Activated CD4-positive, alpha-beta T cell treated with anti-CD3 and anti-CD28 coated beads, Interleukin-10, Interleukin-2, amounts not matched to agents 100 ng/mL and 50 ng/mL, durations not matched to agents 16 hours and 8 hours (primary cell): Measurements from ENCODE around the gene AGK.
"Not testable (repeated sequence)": the region's sequence is repeated elsewhere in the genome, so short reads cannot be mapped to it uniquely, and the experiment has no call there.

Experiments used
- DNase-seq: peaks from one replicate; pipeline ENCODE4 v3.0.0-alpha.2; 2020

AGK gene

DNA sequence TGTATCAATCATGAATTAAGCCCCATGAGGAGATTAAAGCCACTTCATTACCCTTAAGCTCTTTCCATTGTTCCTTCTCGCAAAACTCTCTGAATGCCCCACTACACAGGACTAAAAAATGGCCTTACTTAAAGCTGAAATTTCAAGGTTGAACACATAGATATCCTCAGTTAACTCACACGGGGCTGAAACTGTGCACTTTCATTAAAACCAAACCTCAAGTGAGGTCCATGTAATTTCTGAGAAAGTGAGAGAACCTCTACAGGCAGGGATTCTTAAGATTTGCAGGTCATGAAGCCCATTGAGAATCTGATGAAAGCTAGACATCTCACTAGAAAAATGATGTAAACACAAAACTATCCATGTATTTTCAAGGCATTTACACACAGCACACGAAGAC, 134.9 kb downstream of the AGK start:
- no peak for DNase-seq

DNA sequence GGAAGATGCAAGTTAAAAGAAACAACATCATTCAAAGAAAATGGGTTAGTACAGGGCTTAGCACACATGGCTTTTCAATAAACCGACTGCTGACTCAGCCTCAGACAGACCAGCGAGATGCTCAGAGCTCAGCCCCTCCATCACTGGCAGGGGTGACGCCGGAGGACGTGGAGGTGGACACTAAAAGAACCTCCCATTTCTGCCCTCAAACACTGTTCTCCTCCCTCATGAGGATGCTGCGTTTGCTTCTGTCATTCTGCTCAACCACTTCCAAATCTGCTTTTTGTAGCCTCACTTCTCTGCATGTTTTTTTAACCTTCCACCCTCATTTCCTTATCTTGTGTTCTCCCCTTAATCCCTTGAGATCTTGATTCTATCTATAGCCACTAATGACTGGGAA, 135.5 kb downstream of the AGK start:
- DNase-seq = no peak

DNA sequence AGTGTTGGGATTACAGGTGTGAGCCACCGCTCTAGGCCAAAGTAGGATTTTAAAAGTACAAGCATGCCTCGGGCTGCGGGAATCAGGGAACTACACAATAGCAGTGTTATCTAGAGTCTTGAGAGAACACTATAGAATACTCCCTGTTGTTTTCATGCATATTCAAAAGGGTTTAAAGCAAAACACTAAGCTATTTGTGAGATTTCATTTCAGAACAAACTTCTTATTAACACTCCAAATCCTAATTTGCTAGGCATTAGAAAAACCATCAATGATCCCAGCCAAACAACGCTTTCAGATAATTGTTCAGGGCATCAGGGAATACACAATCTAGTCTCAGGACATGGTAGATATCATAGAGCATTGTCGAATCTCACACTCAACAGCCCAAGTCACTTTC, 136.8 kb downstream of the AGK start:
- no peak for DNase-seq

DNA sequence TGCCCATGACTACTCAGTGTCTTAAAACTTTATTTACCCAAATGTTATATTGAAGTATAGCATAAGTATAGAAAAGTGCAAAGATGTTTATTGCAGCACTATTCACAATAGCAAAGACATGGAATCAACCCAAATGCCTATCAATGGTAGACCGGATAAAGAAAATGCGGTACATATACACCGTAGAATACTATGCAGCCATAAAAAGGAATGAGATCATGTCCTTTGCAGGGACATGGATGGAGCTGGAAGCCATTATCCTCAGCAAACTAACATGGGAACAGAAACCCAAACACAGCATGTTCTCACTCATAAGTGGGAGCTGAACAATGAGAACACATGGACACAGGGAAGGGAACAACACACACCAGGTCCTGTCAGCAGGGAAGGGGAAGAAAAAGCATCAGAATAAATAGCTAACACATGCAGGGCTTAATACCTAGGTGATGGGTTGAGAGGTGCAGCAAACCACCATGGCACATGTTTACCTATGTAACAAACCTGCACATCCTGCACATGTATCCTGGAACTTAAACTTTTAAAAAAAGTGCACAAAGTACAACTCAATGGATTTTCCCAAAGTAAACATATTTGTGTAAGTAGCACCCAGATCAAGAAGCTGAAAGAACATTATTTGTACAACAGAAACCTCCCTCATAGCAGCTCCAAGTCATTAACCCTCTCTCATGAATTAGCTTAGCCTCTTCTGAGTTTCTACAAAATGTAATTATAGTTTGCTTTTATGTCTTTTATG, 138.0 kb downstream of the AGK start:
- not testable (repeated sequence) for DNase-seq

DNA sequence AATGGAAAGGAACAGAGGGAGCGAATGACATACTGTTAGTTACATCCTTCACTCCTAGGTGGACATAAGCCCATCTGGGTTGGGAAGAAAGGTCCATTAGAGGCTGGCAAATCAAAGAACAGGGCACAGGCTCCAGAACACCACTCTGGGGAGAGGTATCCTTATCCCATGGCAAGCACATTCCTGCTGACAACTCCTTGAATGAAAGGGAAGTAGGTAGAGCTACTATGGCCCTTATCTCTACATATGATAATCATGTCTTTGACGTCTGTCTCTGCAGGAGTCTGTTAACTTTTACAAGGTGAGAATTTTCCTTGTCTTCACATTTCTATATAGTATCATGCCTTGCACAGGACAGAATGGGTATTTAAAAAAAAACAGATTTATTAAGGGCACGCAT, 140.3 kb downstream of the AGK start:
- DNase-seq = no peak

DNA sequence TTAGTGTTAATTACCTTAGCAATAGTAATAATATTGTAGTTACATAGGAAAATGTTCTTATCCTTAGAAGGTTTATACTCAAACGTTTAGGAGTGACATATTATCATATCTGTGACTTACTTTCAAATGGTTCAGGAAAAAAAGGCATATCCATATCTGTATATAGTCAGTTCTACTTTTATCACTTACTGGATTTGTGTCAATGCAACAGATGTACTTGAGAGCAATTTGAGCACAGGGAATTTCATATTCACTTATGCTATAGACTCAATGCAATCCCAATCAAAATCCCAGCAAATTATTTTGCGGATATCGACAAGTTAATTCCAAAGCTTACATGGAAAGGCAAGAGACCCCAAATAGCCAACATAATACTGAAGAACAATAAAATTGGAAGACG, 140.8 kb downstream of the AGK start:
- no peak for DNase-seq

DNA sequence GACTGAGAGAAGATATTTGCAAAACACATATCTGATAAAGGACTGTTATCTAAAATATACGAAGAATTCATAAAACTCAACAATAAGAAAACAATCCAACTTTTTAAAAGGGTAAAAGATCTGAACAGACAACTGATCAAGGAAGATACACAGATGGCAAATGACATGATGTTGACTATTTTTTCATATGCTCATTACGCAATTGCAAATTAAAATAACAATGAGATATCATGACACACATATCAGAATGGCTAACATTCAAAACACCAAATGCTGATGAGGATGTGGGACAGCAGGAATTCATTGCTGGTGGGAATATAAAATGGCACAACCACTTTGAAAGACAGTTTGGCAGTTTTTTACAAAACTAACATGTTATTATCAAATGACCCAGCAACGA, 141.9 kb downstream of the AGK start:
- DNase-seq = no peak

DNA sequence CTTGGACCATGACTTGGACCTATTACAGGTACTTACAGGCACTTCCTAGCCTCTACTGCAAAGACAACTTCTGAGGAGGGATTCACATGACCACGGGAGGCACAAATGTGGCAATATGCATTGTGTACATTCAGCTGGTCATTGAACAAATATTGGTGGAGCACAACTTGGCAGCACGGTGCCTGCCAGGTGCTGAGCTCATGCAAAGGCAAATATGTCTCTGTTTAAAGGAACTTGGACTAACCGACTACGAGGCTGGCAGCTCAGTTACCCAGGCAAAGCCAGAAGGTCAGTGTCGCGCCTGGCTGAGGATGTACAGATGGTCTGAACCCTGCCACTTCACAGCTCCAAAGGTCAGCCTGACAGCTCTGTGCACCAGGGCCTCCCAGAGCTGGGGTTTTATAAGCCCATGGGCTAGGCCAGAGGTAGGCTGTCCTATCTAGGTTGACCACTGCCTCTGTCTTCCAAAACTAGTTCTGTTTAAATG, 144.6 kb downstream of the AGK start:
- DNase-seq = no peak

DNA sequence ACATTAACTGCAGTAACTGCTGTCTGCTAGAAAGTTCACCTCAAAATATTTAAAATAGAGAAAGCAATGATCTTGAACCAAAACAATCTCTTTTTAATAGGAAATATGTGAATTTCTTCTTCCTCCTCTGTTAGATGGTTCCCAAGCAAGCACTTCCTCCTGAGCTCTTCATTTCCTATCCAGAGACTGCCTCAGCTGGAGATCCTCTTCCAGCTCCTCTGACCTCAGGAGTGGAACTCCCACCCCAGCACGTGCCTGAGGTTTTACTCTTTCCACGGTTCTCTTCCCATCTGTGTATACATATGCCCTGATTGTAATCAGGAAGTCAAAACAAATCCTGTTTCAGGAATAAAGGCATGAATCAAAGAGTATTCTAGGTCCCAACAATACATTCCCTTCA, 145.1 kb downstream of the AGK start:
- no peak for DNase-seq

DNA sequence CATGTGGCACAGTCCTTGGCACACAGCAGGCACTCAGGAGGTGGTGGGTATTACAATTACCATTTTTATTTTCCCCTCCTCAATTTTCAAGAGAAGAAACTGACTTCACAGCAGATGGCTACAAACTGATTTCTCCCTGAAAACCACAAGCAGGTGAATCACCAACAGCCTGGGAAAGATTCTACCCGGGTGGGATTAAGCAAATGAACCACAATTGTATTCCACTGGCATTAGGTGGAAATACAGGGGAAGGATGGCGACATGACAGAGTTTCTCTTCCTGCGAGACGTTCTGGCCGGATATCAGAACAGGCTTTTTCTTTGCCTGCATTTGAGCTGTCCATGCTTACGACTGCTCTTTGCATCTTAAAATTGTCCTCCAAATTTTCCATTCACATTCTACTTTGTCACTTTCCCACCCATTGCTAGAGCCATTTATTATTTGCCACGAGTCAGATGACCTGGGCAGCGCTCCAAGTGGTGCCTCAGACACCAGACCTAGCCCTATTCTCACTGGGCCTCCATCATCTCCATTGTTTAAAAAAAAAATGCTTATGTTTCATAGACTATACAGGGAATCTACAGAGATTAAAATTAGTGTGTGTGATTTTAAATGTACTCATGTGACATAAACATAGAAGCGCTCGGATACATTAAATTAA, 146.1 kb downstream of the AGK start:
- no peak for DNase-seq

DNA sequence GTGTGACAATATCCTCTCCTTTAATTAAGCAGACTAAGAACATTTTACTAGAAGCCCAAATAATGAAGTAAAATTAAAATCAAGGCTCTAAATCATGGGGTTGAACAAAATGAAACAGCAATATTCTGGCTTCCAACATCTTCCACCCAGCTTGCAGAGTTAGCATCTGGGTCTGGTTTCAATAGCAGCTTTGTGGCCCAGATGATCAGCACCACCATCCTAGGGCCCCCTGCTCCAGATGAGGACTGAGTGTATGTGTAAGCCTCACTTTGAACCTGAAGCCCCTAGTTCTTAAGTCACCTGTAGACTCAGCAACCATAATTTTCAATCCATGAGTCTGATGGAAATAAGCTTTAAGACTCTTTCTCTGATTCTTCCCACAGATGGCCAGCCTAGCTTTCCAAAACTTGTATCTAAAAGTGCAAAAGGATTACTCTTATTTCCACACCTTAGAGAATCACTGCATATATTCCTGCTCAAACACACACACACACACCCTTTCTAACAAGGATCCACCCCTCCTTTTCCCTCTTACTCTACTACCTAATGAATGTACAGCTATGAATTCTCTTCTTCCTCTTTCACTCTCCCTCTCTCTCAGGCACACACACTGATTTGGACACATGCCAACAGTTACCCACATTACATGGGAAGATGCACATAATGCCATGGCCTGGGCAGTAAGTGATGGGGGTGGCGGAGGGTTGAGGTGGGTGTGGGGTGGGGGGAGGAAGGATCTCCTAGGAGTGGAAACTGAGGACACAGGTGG, 147.2 kb downstream of the AGK start:
- DNase-seq = no peak

DNA sequence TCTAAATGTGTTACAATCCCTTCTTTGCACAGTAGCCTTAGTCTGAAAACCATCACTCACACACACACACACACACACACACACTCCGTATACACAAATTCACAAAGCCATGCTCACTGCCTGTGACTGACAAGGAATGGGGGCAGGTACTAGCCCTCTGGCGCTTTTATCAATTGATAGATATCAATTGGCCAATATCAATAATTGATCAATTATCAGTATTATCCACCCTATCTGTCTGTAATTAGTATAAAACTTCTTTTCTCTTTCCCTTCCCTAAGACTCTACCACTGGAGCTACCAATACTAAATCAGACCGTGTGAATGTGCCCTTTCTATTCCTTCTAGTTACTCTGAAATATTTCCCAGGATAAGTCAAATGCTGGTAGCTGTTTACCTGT, 148.7 kb downstream of the AGK start:
- DNase-seq = no peak

DNA sequence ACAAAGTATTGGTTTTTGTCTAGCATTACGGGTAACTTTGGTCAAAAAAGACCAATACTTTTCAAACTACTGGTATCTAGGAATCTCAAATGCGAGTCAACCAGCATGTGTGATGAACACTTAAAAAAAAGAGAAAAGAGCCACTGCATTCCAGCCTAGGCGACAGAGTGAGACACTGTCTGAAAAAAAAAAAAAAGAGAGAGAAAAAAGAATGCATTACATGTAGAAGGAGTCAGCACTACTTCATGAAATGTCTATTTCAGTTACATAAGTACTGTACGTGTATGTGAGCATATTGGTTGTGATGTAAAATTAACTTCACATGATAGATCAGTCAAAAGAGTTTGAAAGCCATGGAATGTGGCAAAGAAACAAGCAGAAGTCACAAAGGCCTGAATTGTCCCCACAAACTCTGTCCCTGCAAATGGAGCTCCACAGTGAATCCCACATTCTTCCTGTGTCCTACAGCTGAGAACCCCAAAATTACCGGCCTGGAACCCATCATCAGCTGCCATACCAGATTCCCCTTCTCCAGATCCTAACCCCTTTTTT, 149.2 kb downstream of the AGK start:
- no peak for DNase-seq

DNA sequence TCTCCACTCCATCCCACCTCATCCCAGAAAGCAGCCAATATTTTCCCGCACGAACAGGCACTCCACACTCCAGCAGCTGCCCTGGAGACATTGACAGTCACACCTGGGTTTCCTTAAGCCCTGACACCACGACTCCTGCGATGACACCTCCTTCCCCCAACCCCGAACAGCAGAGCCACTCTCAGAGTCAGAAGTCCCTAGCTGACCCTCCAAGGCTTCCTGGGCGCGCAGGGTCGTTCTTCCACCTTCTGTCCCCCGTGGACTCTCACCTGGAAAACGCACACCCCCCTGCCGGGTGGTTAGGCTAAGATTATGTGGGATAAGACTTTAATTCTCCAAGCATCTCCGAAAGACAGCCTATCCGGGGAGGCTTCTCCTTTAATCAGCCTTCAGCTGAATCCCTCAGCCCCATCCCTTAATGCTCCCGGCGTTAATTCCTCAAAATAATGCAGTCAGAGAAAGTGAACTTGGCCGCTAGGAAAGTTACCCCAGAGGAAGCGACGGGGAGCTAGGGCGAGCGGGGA, 149.7 kb downstream of the AGK start:
- DNase-seq = no peak

DNA sequence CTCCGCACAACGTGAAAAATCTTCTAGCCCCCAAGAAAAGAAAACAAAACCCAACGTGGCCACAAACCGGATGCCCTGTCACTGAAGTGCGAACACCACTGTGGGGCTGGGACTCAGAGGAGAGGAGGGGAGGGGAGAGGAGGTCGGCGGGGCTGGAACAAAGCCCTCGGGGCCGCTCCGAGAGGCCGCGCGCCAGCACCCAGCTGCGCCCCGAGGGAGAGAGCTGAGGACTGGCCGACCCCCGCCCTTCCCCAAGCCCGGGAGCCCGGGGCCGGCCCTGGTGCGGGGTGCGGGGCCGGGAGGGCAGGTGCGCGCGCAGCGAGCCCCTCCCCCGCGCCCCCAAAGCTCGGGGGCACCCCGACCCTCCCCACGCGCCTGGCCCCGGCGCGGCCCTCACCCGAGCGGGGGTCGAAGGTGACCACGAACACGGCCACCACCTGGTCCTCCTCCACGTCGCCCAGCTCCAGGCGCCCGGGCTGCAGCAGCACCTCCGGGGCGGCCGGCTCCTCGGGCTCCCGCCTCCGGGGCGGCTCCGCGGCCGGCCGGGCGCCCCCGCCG, 150.4 kb downstream of the AGK start:
- peak; percentile 72 for DNase-seq

DNA sequence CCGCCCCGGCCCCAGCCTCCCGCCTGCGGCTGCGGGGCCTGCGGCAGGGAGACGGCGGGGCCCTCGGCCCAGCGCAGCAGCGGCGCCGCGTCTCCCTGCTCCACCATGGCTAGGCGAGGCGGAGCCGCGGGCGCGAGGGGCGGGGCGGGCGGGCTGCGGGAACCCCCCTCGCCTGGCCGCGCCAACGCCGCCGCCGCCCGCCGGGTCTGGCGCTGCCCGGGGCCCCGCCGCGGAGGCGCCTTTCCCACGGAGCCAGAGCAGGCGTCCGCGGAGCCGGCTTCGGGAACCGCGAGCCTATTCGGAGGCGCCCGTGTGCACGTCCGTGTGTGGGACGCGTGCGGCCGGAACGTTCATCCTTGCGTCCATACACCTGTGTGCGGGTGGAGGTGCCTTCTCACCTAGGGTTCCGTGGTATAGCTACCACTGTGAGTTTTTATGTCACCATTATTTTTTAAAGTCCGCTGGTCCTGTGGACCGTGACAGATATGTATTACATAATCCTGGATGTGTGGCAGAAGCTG, 150.9 kb downstream of the AGK start, which contains the start of gene DENND11:
TSS of gene DENND11 (minus strand) at position 120 of the 521 bp plus-strand sequence. CDS start at position 107, 13 bp downstream.
- DNase-seq = peak; percentile 43

DNA sequence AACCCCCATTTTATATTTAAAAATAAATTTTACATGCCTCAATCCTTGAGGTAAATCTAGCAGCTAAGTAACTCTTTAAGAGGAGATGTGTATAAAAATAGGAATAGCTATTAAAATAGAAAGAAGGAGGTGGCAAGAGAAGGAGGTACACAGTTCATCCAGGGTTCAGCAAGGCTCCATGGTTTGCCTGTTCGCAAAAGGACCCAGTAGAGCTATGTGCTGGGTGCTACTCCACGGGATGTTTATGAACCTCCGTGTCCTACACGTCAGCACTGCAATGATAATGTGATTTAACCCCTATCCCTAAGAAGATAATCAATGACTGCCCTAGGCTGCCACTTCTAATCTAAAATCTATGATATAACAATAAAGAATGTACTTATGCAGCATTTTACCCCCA, 151.7 kb downstream of the AGK start:
- DNase-seq = no peak

DNA sequence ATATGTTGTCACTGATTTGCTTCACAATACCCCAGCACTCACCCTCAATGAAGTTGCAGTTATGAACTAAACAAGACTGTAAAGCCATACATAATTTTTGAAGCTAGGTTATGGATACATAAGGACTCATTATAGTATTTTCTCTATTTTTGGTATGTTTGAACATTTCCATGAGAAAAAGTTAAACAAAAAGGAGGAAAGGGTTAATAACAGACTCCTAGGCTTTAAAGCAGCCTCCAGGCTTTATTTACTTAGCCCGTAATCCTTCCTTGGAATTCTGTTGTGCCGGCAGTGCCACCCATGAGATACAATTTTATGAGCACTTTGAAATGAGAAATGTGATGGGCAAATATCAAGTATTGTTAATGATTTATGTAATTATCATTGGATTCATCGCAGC, 152.9 kb downstream of the AGK start:
- no peak for DNase-seq

DNA sequence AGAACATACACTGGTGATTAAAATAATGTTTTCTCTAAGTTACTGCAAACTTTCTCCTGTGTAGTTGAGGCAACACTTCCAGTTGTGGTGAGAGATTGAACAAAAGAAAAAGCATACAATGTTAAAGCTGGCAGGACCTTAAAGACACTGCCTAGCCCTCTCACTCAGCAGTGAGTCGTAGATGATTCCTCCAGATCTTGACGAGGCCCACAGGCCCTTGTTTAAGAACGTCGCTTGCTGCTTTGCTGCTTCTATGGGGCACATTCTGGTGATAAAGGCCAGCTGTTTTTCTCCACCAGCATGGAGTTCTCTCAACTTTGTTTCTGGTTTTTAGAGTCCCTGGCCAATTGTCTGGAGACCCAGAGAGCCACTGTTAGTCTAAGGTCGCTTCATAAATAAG, 153.5 kb downstream of the AGK start:
- DNase-seq = no peak
